ENCODE results near the gene CRYBG1. TPM values are rescaled to one million over a fixed set of nuclear protein-coding genes. Genes with fewer than 3 reads are reported as not detected.

CRYBG1 gene
- total and polyA plus RNA-seq, 2 donors (not counting 1 experiment from before 2014, with no cell fraction given) = 9.6 to 47.0 TPM

DNA sequence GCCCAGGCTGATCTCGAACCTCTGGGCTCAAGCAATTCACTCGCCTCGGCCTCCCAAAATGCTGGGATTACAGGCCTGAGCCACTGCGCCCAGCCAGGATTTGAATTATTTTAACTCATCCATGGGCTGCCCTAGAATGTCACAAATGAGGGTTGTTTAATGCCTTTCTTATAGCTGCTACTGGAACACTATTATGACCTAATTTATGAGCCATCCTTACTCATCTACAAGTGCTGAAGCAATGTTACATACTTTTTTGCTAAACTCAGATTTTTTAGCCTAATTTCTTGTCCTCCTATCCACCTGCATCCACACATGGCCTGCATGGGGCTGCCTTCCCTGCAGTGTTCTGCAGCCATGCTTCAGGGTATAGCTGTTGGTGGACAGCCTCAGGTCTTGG, 208.9 kb downstream of the CRYBG1 start:
- Histone ChIP-seq H3K4me2 (replicated peaks; ENCODE audit: low read depth, low read length, poor library complexity, severe bottlenecking) (no peak overlapping the region), H2AFZ (ENCODE audit: insufficient read depth, low read depth, low read length, poor library complexity, severe bottlenecking) (no peak overlapping the region), H3K27me3 (replicated peaks in 1 of 4; ENCODE audit: control extremely low read depth in 1 of 4, control insufficient read depth in 3 of 4, insufficient read depth in 4 of 4, low read length in 3 of 4) (no peaks in the 10 kb centered on the region), H3K9me3 (ENCODE audit: control extremely low read depth in 1 of 3, control insufficient read depth in 2 of 3, insufficient read depth in 1 of 3, low read length in 2 of 3) (no peaks in the 10 kb centered on the region), H3K9ac (ENCODE audit: low read length) (no peak overlapping the region), H3K4me3 (ENCODE audit: control extremely low read depth in 1 of 5, extremely low read depth in 1 of 5, insufficient read depth in 1 of 5, low read depth in 2 of 5, low read length in 4 of 5) (no peak overlapping the region), H3K79me2 (ENCODE audit: control insufficient read depth, insufficient read depth, low read length) (no peaks in the 10 kb centered on the region), H3K27ac (ENCODE audit: low read length in 2 of 2) (no peak overlapping the region), H3K36me3 (replicated peaks in 1 of 2; ENCODE audit: control extremely low read depth in 1 of 2, control insufficient read depth in 1 of 2, extremely low read depth in 1 of 2, insufficient read depth in 2 of 2, low read length in 1 of 2) (peaks cover 27 to 76% of the 10 kb centered on the region in 2 experiments), H4K20me1 (ENCODE audit: control insufficient read depth, insufficient read depth, low read length, poor library complexity, severe bottlenecking) (no peaks in the 10 kb centered on the region), H3K4me1 (ENCODE audit: control insufficient read depth in 2 of 2, insufficient read depth in 2 of 2, low read length in 2 of 2) (no peaks in the 10 kb centered on the region)
- 90% methylated on average over 2 of the region's 4 CpGs for WGBS (ENCODE audit: insufficient coverage)
- intact Hi-C loops (cut with micrococcal nuclease) = loop anchor here (5.0 kb wide), 1 partner anchor 38 kb away; no protein-coding TSS in a partner anchor
- ChIA-PET POLR2A (no interaction called here), CTCF (interaction anchor here (0.8 to 22.3 kb wide), 5 partner anchors 125 to 428 kb away, joined by 3 to 567 read pairs (median 17); no protein-coding TSS in a partner anchor)
- Mint-ChIP-seq H3K4me3 (no peak overlapping the region), H3K27me3 (no peaks in the 10 kb centered on the region), H3K27ac (no peak overlapping the region), H3K9me3 (ENCODE audit: insufficient read depth) (no peaks in the 10 kb centered on the region), H3K4me1 (peaks cover 12% of the 10 kb centered on the region)
- ATAC-seq (ENCODE audit: low read depth) = no peak
- no peak for DNase-seq
- TF ChIP-seq EZH2 (IDR thresholded peaks at IDR 0.05; ENCODE audit: borderline replicate concordance, insufficient read depth, low read depth, low read length, poor library complexity, severe bottlenecking) = no peak
- TF ChIP-seq, protein P1, sequence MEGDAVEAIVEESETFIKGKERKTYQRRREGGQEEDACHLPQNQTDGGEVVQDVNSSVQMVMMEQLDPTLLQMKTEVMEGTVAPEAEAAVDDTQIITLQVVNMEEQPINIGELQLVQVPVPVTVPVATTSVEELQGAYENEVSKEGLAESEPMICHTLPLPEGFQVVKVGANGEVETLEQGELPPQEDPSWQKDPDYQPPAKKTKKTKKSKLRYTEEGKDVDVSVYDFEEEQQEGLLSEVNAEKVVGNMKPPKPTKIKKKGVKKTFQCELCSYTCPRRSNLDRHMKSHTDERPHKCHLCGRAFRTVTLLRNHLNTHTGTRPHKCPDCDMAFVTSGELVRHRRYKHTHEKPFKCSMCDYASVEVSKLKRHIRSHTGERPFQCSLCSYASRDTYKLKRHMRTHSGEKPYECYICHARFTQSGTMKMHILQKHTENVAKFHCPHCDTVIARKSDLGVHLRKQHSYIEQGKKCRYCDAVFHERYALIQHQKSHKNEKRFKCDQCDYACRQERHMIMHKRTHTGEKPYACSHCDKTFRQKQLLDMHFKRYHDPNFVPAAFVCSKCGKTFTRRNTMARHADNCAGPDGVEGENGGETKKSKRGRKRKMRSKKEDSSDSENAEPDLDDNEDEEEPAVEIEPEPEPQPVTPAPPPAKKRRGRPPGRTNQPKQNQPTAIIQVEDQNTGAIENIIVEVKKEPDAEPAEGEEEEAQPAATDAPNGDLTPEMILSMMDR (IDR thresholded peaks at IDR 0.05) = no peak

DNA sequence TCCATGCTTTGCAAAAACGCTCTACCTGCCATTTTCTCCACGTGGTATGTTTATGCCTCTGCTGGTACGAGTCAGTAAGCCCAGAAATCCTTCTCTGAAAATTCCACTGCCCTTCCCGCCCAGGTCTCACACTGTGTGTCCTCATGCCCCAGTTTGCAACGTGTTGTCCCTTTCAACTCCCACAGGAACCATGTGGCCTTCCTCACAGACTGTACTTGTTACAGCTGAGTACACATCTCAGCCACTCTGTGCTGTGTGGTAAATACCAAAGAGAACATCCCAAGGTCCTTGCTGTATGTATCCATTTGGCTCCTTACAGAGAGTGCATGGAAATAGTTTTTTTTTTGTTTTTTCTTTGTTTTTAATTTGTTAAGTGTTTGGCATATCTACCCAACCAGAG, 211.9 kb downstream of the CRYBG1 start:
- H3K27me3 Mint-ChIP-seq = no peaks in the 10 kb centered on the region
- peaks cover 16 to 70% of the 10 kb centered on the region in 2 experiments for H3K36me3 ChIP-seq (replicated peaks in 1 of 2; ENCODE audit: control extremely low read depth in 1 of 2, control insufficient read depth in 1 of 2, extremely low read depth in 1 of 2, insufficient read depth in 2 of 2, low read length in 1 of 2)
- H3K27ac Mint-ChIP-seq = peak overlapping the region; percentile 2
- no peak overlapping the region for H3K4me3 ChIP-seq (ENCODE audit: control extremely low read depth in 1 of 5, extremely low read depth in 1 of 5, insufficient read depth in 1 of 5, low read depth in 2 of 5, low read length in 4 of 5)
- TF ChIP-seq, protein P1 (IDR thresholded peaks at IDR 0.05) = no peak
- no peak for TF ChIP-seq EZH2 (IDR thresholded peaks at IDR 0.05; ENCODE audit: borderline replicate concordance, insufficient read depth, low read depth, low read length, poor library complexity, severe bottlenecking)
- H3K4me2 ChIP-seq (replicated peaks; ENCODE audit: low read depth, low read length, poor library complexity, severe bottlenecking) = no peak overlapping the region
- H3K27me3 ChIP-seq (replicated peaks in 1 of 4; ENCODE audit: control extremely low read depth in 1 of 4, control insufficient read depth in 3 of 4, insufficient read depth in 4 of 4, low read length in 3 of 4) = no peaks in the 10 kb centered on the region
- H3K4me3 Mint-ChIP-seq = no peak overlapping the region
- H4K20me1 ChIP-seq (ENCODE audit: control insufficient read depth, insufficient read depth, low read length, poor library complexity, severe bottlenecking) = no peaks in the 10 kb centered on the region
- ATAC-seq (ENCODE audit: low read depth) (no peak), DNase-seq (no peak)
- no peaks in the 10 kb centered on the region for H3K9me3 Mint-ChIP-seq (ENCODE audit: insufficient read depth)
- no peak overlapping the region for H3K9ac ChIP-seq (ENCODE audit: low read length)
- H2AFZ ChIP-seq (ENCODE audit: insufficient read depth, low read depth, low read length, poor library complexity, severe bottlenecking) = no peak overlapping the region
- CTCF ChIA-PET = interaction anchor here (0.6 to 22.3 kb wide), 5 partner anchors 9 to 411 kb away, joined by 4 to 567 read pairs (median 7); no protein-coding TSS in a partner anchor
- intact Hi-C loops (cut with micrococcal nuclease) = no loop called here
- no peaks in the 10 kb centered on the region for H3K4me1 ChIP-seq (ENCODE audit: control insufficient read depth in 2 of 2, insufficient read depth in 2 of 2, low read length in 2 of 2)
- WGBS (ENCODE audit: insufficient coverage) = 77% methylated on average over 5 of the region's 5 CpGs
- no peaks in the 10 kb centered on the region for H3K79me2 ChIP-seq (ENCODE audit: control insufficient read depth, insufficient read depth, low read length)
- POLR2A ChIA-PET = no interaction called here
- peaks cover 4% of the 10 kb centered on the region for H3K4me1 Mint-ChIP-seq
- no peak overlapping the region for H3K27ac ChIP-seq (ENCODE audit: low read length in 2 of 2)
- H3K9me3 ChIP-seq (ENCODE audit: control extremely low read depth in 1 of 3, control insufficient read depth in 2 of 3, insufficient read depth in 1 of 3, low read length in 2 of 3) = no peaks in the 10 kb centered on the region

All from B cell (primary cell).